OCI-LY3 (cell line): ENCODE measurements around the gene EIF2D.

Experiments
- H2AFZ ChIP-seq: fragments of 200-600, 300-600 bp; shearing (Covaris generic); 2 replicates; pipeline ENCODE4 v1.6.0; 2014; ENCODE audit warnings: antibody characterized with exemption, low read depth, low read length
- H3K27ac ChIP-seq: fragments of 200-600, 300-600 bp; sonication (generic); 2 replicates; pipeline ENCODE4 v1.5.1; 2014; ENCODE audit warnings: mild to moderate bottlenecking, low read length, moderate library complexity, mixed read lengths
- H3K27me3 ChIP-seq: fragments of 200-600, 300-600 bp; sonication (generic); 2 replicates; pipeline ENCODE4 v1.6.1; 2014; ENCODE audit warnings: low read depth, low read length, mixed read lengths
- H3K36me3 ChIP-seq: fragments of 200-600, 300-600 bp; sonication (generic); replicated peaks from 2 replicates; pipeline ENCODE3; 2014; ENCODE audit warnings: low read depth, low read length, mixed read lengths
- H3K4me1 ChIP-seq: fragments of 300-600, 200-600 bp; sonication (generic); 2 replicates; pipeline ENCODE4 v1.6.1; 2014; ENCODE audit warnings: low read length, mixed read lengths
- H3K4me2 ChIP-seq: fragments of 200-600, 300-600 bp; sonication (generic); 2 replicates; pipeline ENCODE4 v1.6.1; 2014; ENCODE audit warnings: low read length, mixed read lengths
- H3K4me3 ChIP-seq: fragments of 300-600, 200-600 bp; sonication (generic); 2 replicates; pipeline ENCODE4 v1.5.1; 2014; ENCODE audit warnings: antibody characterized with exemption, mild to moderate bottlenecking, low read length, moderate library complexity
- H3K79me2 ChIP-seq: fragments of 300-600, 200-600 bp; shearing (Covaris generic); 2 replicates; pipeline ENCODE4 v1.6.1; 2014; ENCODE audit warnings: mild to moderate bottlenecking, low read length, mixed read lengths
- H3K9ac ChIP-seq: fragments of 300-600, 200-600 bp; shearing (Covaris generic); 2 replicates; pipeline ENCODE4 v1.6.0; 2014; ENCODE audit warnings: mild to moderate bottlenecking, low read length, moderate library complexity
- H3K9me3 ChIP-seq: fragments of 200-600, 300-600 bp; shearing (Covaris generic); 2 replicates; pipeline ENCODE4 v1.6.1; 2014; ENCODE audit warnings: low read length, mixed read lengths; ENCODE audit not compliant: insufficient read depth
- H4K20me1 ChIP-seq: fragments of 200-600, 300-600 bp; sonication (generic); 2 replicates; pipeline ENCODE4 v1.6.1; 2016; ENCODE audit warnings: low read length, mixed read lengths; ENCODE audit not compliant: insufficient read depth
- EZH2phosphoT487 ChIP-seq: fragments of 200-600 bp; shearing (Covaris generic); IDR thresholded peaks from 2 replicates; pipeline ENCODE4 v1.6.1; 2018; ENCODE audit warnings: antibody characterized with exemption, mixed run types, low read depth
- TF ChIP-seq, protein P1 (sequence below): fragments of 200-600, 300-600 bp; sonication (generic); IDR thresholded peaks from 2 replicates; pipeline ENCODE4 v1.5.1; 2014; ENCODE audit warnings: antibody characterized with exemption, low read length, low read depth

Gene EIF2D

DNA sequence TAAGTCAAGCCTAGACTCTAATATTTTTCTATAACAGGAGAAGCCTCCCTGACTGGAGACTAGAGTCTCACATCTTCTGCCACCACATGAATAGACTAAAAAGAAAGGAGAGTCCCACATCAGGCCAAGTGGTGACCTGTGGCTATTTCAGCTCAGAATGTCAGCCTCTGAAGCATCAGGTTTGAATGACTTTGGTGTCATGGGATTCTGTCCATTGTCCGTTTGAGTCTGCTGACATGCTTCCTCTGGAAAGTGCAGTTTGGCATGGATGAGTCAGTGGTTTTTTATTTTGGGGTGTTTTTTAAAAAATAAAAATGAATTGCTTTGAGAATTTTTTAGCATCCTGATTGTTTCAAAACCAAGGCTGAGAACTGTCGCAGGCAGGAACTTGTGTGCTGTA is 42.6 kb upstream of the EIF2D start:
- Histone ChIP-seq H3K27me3 (peaks cover 16% of the 10 kb centered on the region), H3K4me1 (peaks cover 11% of the 10 kb centered on the region), H3K9ac (no peak overlapping the region), H3K9me3 (no peaks in the 10 kb centered on the region), H3K27ac (no peak overlapping the region), H3K36me3 (no peaks in the 10 kb centered on the region), H2AFZ (no peak overlapping the region), H4K20me1 (no peaks in the 10 kb centered on the region), H3K4me3 (no peak overlapping the region), H3K79me2 (no peaks in the 10 kb centered on the region), H3K4me2 (no peak overlapping the region)
- TF ChIP-seq, protein P1, sequence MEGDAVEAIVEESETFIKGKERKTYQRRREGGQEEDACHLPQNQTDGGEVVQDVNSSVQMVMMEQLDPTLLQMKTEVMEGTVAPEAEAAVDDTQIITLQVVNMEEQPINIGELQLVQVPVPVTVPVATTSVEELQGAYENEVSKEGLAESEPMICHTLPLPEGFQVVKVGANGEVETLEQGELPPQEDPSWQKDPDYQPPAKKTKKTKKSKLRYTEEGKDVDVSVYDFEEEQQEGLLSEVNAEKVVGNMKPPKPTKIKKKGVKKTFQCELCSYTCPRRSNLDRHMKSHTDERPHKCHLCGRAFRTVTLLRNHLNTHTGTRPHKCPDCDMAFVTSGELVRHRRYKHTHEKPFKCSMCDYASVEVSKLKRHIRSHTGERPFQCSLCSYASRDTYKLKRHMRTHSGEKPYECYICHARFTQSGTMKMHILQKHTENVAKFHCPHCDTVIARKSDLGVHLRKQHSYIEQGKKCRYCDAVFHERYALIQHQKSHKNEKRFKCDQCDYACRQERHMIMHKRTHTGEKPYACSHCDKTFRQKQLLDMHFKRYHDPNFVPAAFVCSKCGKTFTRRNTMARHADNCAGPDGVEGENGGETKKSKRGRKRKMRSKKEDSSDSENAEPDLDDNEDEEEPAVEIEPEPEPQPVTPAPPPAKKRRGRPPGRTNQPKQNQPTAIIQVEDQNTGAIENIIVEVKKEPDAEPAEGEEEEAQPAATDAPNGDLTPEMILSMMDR: no peak
- TF ChIP-seq EZH2phosphoT487: no peak

DNA sequence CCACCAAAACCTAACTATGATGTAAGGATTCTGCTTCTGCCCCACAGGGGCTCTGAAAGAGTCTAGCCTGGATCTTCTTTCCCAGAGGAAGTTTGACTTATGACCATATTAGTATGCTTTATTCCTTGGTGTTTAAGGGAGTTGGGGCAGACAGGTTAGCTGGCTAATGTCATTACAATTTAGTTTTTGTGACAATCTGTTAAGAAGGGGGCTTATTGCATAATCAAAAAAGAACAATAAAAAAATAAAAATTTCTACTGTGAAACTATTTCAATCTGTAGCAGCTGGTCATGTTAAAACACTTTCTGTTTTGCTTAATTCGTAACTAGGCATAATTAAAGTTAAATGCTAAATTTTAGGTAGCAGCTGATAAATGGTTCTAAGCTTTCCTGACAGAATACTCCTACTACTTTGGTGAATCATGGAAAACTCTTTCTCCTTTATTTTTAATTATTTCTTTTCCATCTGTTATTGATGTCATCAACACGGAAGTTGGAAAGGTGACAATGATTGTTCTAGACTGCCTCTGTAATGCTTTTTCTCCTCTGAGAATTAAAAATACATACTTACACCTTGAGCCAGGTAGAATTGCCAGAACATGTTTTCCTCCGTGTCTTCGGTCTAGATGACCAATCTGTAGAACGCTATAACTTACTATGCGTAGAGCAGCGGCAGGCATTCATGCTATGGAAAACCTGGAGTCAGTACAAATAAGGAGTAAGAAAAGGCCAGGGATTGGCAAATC is 41.6 kb upstream of the EIF2D start:
- no peak overlapping the region for H3K9ac ChIP-seq
- H3K36me3 ChIP-seq: no peaks in the 10 kb centered on the region
- no peak for TF ChIP-seq EZH2phosphoT487
- TF ChIP-seq, protein P1: no peak
- no peak overlapping the region for H3K4me3 ChIP-seq
- no peak overlapping the region for H3K27ac ChIP-seq
- no peaks in the 10 kb centered on the region for H4K20me1 ChIP-seq
- peaks cover 16% of the 10 kb centered on the region for H3K27me3 ChIP-seq
- H2AFZ ChIP-seq: no peak overlapping the region
- H3K79me2 ChIP-seq: no peaks in the 10 kb centered on the region
- H3K4me2 ChIP-seq: no peak overlapping the region
- H3K4me1 ChIP-seq: peaks cover 11% of the 10 kb centered on the region
- H3K9me3 ChIP-seq: no peaks in the 10 kb centered on the region

DNA sequence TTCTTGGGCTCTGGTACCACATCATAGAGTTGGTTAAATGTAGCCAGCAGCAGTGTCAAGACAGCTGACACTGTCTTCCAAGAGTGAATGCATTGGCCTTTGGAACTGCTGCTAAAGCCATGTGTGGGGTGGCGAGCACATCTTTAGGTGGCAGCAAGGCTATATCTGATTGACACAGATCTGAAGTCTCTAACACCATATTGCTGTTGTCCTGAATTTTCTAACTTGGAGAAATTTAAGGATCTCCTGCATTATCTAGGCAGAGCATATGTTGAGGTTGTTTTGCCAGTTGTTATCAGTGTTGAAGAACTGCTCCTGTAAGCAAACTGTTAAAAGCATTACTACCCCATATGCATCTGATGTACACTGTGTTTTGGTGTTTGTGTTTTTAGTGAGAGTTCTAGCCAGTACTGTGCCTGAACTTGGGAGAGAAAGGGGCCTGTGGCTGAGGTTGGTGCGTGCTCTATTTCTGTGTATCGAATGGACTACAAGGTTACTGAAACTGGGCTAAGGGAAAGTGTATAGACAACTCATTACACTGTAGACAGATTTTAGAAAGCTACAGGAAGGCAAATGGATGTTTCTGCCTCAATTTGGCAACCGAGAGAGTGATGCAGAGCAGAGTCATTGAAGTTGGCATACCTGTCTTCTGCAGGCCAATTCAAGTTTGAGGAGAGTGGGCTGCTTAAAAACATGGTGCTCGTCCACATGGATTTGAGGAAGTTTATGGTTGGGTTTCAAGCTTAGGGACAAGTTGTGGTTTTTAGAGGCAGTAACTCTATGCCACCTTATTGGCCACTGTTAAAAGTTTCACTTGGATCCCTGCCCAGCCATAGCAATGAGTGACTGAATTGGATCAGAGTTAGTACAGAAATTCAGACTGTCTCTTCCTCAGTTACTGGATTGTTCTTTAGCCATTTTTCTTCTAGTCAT is 40.0 kb upstream of the EIF2D start:
- Histone ChIP-seq H3K4me3 (no peak overlapping the region), H2AFZ (no peak overlapping the region), H3K9me3 (no peaks in the 10 kb centered on the region), H3K36me3 (peaks cover 5% of the 10 kb centered on the region), H3K9ac (no peak overlapping the region), H3K27ac (no peak overlapping the region), H3K4me2 (no peak overlapping the region), H3K27me3 (peaks cover 6% of the 10 kb centered on the region), H3K79me2 (no peaks in the 10 kb centered on the region), H4K20me1 (no peaks in the 10 kb centered on the region), H3K4me1 (no peaks in the 10 kb centered on the region)
- no peak for TF ChIP-seq EZH2phosphoT487
- TF ChIP-seq, protein P1: no peak

GRCh38 chr1:206651014-206651413 is 38.7 kb upstream of the EIF2D start:
- Histone ChIP-seq H3K79me2 (no peaks in the 10 kb centered on the region), H3K4me2 (no peak overlapping the region), H3K4me1 (no peaks in the 10 kb centered on the region), H3K9me3 (no peaks in the 10 kb centered on the region), H3K4me3 (no peak overlapping the region), H3K27ac (no peak overlapping the region), H4K20me1 (no peaks in the 10 kb centered on the region), H3K9ac (no peak overlapping the region), H2AFZ (no peak overlapping the region), H3K27me3 (no peaks in the 10 kb centered on the region), H3K36me3 (peaks cover 5% of the 10 kb centered on the region)
- TF ChIP-seq, protein P1: no peak
- TF ChIP-seq EZH2phosphoT487: no peak
